Left ventricle myocardium inferior (tissue), 1 donor: ENCODE measurements around the gene SATB1. TPM values are rescaled to one million over a fixed set of nuclear protein-coding genes. Genes with fewer than 3 reads are reported as not detected.

Source experiments
- DNase-seq: peaks from one replicate; pipeline ENCODE4 v3.0.0-alpha.2; 2020
- H3K27ac ChIP-seq: fragments of 200-600 bp; replicated peaks from 2 replicates; pipeline ENCODE4 v1.8.0; 2021
- H3K27me3 ChIP-seq: fragments of 200-600 bp; 2 replicates; pipeline ENCODE4 v1.8.0; 2021; ENCODE audit warnings: low read depth
- H3K36me3 ChIP-seq: fragments of 200-600 bp; 2 replicates; pipeline ENCODE4 v1.8.0; 2021
- H3K4me1 ChIP-seq: fragments of 200-600 bp; 2 replicates; pipeline ENCODE4 v1.8.0; 2021
- H3K4me3 ChIP-seq: fragments of 200-600 bp; 2 replicates; pipeline ENCODE4 v1.8.0; 2021; ENCODE audit warnings: mild to moderate bottlenecking, moderate library complexity
- H3K9me3 ChIP-seq: fragments of 200-600 bp; replicated peaks from 2 replicates; pipeline ENCODE4 v1.8.0; 2021
- intact Hi-C: fragments of 100-400 bp; cut with micrococcal nuclease; formaldehyde crosslinking; loops from one replicate; pipeline ENCODE4 v1.11.0; 2022
- total RNA-seq: library from RNA; stranded (reverse); fragmentation: NEBNext Ultra II Directional; extraction: Animal tissue kit (Norgen Biotek cat#: 25700); gene quantifications from one replicate; pipeline ENCODE4 v1.2.1, GENCODE V29; 2021
- TF ChIP-seq, protein P1 (sequence below): fragments of 200-600 bp; IDR thresholded peaks from 2 replicates; pipeline ENCODE4 v1.8.0; 2021; ENCODE audit warnings: antibody characterized with exemption, mild to moderate bottlenecking, borderline replicate concordance
- donor health status: DM: no; HTN: yes; CAD: no; lungs with severe emphysema.

SATB1 gene
- total RNA-seq, 1 donor from 2014 or later, result 44.3 TPM

DNA sequence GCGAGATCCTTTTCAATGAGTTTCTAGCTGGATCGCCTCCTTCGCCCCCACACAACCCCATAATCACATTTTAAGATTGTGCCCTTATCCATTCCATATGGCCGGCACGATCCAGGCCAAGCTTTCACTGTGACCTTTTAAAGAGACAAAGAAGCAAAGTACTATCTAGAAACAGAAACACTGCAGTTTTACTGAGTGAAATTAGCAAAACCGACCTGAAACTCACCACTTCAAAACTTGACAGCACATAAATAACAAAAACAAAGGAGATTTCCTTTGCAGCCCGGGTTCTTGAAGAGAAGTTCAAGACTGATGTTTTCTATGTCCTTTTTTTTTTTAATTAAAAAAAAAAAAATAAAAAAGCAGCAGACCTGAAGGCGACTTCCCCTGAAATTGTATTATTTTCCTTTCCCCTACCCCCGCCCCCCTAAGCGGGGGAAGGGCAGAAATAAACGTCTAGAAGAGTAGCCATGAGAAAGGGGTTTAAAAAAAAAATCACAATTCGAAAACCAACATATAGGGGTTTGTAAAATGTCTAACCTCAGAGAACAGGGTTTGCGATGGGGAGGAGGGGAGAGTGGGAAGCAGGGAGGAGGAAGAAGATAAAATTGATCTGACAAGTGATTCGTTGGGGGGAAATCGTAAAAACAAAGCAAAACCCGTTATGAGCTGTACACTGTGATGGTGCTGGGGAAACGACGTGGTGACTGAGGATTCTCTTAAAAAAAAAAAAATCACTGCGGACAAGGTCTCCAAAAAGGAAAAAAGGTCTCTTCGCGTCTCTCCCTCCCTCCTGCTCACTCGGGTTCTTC, 1.5 kb downstream of the SATB1 start:
- Histone ChIP-seq H3K27me3 (no peaks in the 10 kb centered on the region), H3K4me1 (peaks cover 62% of the 10 kb centered on the region), H3K36me3 (peaks cover 11% of the 10 kb centered on the region), H3K4me3 (peak overlapping the region; percentile 91), H3K27ac (peak overlapping the region; percentile 96), H3K9me3 (no peaks in the 10 kb centered on the region)
- TF ChIP-seq, protein P1, sequence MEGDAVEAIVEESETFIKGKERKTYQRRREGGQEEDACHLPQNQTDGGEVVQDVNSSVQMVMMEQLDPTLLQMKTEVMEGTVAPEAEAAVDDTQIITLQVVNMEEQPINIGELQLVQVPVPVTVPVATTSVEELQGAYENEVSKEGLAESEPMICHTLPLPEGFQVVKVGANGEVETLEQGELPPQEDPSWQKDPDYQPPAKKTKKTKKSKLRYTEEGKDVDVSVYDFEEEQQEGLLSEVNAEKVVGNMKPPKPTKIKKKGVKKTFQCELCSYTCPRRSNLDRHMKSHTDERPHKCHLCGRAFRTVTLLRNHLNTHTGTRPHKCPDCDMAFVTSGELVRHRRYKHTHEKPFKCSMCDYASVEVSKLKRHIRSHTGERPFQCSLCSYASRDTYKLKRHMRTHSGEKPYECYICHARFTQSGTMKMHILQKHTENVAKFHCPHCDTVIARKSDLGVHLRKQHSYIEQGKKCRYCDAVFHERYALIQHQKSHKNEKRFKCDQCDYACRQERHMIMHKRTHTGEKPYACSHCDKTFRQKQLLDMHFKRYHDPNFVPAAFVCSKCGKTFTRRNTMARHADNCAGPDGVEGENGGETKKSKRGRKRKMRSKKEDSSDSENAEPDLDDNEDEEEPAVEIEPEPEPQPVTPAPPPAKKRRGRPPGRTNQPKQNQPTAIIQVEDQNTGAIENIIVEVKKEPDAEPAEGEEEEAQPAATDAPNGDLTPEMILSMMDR, result no peak
- peak; percentile 68 for DNase-seq
- intact Hi-C loops, result no loop called here

DNA sequence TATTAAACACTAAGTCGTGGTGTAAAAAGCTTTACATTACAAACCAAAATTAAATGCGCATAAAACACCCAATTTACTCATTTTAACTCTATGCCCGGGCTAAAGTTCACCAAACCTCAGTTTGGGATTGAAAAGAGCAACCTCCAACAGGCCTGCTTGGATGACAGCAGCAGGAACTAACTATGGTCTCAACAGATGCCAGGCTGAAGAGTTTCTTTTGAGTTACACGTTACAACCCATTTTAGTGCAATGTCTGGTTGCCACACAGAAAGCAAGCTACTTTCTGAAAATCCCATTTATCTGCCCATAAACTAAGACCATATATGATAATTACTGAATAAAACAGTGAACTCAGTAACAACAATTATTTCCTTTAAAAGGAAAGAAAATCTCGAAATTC, 2.2 kb downstream of the SATB1 start:
- TF ChIP-seq, protein P1, result no peak
- H3K4me1 ChIP-seq, result peaks cover 66% of the 10 kb centered on the region
- H3K9me3 ChIP-seq, result no peaks in the 10 kb centered on the region
- peaks cover 11% of the 10 kb centered on the region for H3K36me3 ChIP-seq
- peak overlapping the region; percentile 91 for H3K4me3 ChIP-seq
- no peak for DNase-seq
- intact Hi-C loops, result no loop called here
- no peaks in the 10 kb centered on the region for H3K27me3 ChIP-seq
- H3K27ac ChIP-seq, result peak overlapping the region; percentile 96

DNA sequence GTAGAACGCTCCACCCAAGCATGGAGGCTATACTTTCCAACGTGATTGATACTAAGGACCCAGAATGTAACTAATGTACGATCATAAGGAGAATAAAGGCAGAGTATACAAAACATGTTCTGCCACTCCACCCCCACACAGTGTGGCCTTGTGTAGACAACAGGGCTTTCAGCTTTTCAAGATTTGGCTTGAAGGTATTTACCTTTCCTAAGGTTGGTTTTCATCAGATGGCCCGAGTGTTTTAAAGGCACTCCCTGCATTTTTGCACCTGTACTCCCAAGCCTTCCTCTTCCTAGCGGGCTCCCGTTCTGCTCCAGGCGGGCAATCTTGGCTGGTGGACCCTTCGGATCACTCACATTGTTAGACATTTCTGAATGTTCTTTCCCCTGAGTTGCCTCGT, 4.6 kb downstream of the SATB1 start:
- Histone ChIP-seq H3K36me3 (peaks cover 28% of the 10 kb centered on the region), H3K4me1 (peaks cover 52% of the 10 kb centered on the region), H3K27ac (peak overlapping the region; percentile 73), H3K4me3 (no peak overlapping the region), H3K27me3 (no peaks in the 10 kb centered on the region), H3K9me3 (no peaks in the 10 kb centered on the region)
- DNase-seq, result no peak
- intact Hi-C loops, result no loop called here
- TF ChIP-seq, protein P1, result no peak

DNA sequence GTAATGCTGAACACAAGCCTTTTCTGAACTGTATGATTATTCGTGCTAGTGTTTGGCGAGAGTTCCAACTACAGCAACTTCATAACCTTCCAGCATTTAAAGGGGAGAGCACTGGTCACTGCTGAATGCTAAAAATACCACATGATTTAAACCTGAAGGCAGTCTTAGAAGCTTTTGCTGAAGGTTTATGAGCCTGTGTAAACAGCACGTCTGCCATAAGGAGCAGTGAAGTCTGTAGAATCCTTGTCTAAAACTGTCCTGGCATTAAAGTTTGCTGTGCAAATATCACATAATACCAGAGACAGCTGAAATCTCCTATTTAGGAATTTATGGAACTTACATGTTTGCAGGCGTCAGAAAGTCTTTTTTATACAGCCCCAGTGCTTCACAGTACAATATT, 5.9 kb downstream of the SATB1 start:
- peak overlapping the region; percentile 73 for H3K27ac ChIP-seq

DNA sequence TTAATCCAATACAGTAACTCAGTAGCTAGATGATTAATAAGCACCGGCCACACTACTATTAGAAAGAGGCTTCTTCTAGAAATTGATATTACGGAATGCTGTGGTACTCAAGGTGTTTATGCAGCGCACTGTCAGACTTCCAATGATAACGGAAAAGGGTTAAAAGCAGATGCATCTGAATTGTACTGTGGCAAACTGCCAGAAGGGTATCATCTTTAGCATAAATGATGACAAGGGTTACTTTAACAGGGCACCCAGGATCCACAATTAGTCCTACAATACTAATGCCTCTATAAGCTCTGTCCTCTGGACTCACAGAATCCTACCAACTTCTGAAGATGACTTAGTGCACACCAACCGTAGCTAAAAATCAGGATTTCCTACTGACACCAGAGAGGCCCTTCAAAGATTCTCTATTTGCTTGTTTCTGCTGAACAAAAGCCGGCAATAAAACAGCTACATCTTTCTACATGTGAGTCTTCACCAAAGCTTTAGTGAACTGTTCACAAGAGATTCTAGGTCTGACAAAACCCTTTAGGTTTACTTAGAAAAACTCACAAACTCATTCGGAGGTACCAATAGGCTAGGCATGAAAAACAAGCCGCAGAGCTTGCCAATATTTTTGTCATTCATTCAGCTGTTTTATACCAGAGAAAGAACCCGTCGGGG, 7.1 kb downstream of the SATB1 start:
- no peak for DNase-seq
- TF ChIP-seq, protein P1, result no peak
- H3K4me3 ChIP-seq, result no peak overlapping the region
- intact Hi-C loops, result no loop called here
- peaks cover 48% of the 10 kb centered on the region for H3K36me3 ChIP-seq
- H3K27me3 ChIP-seq, result no peaks in the 10 kb centered on the region
- peaks cover 40% of the 10 kb centered on the region for H3K4me1 ChIP-seq
- no peak overlapping the region for H3K27ac ChIP-seq
- no peaks in the 10 kb centered on the region for H3K9me3 ChIP-seq

More for the DNA sequence above, 5.9 kb downstream of the SATB1 start:
- DNase-seq, result no peak
- Histone ChIP-seq H3K4me1 (peaks cover 43% of the 10 kb centered on the region), H3K36me3 (peaks cover 41% of the 10 kb centered on the region), H3K9me3 (no peaks in the 10 kb centered on the region), H3K4me3 (peak overlapping the region; percentile 41), H3K27me3 (no peaks in the 10 kb centered on the region)
- TF ChIP-seq, protein P1, result no peak
- intact Hi-C loops, result no loop called here
